ACHN (cell line): ENCODE measurements around the gene GJC1.
"Not testable (repeated sequence)": the region's sequence is repeated elsewhere in the genome, so short reads cannot be mapped to it uniquely, and the experiment has no call there.

ENCODE experiments used
- DNase-seq: peaks from one replicate; pipeline ENCODE4 v3.0.0-alpha.2; 2015
- in situ Hi-C: cut with HindIII; loops from 2 replicates; pipeline ENCODE4 v1.10.0; 2017; ENCODE audit warnings: low sequenced_read_pairs, low pct_ligation_motif_present, low pct_unique_long_range_greater_than_20kb

GJC1 gene

GRCh38 chr17:44812263-44812662 is 17.8 kb downstream of the GJC1 start:
- in situ Hi-C loops: no loop called here
- DNase-seq: no peak

- in situ Hi-C loops, DNase-seq: not testable (repeated sequence)
These were observed 21.3 kb downstream of the GJC1 start for GRCh38 chr17:44808656-44809388.

- in situ Hi-C loops: no loop called here
- no peak for DNase-seq
These were observed 21.9 kb downstream of the GJC1 start for GRCh38 chr17:44808156-44808555.

- no peak for DNase-seq
- in situ Hi-C loops: no loop called here
These were observed 22.3 kb downstream of the GJC1 start for GRCh38 chr17:44807817-44808155.

GRCh38 chr17:44807093-44807816 is 22.8 kb downstream of the GJC1 start:
- in situ Hi-C loops: no loop called here
- DNase-seq: no peak

- no peak for DNase-seq
- in situ Hi-C loops: no loop called here
These were observed 25.6 kb downstream of the GJC1 start for GRCh38 chr17:44804302-44805089.

- in situ Hi-C loops: no loop called here
- no peak for DNase-seq
These were observed 28.2 kb downstream of the GJC1 start for GRCh38 chr17:44801880-44802279.

- in situ Hi-C loops: no loop called here
- no peak for DNase-seq
These were observed 31.7 kb downstream of the GJC1 start for GRCh38 chr17:44798356-44798755.

- in situ Hi-C loops: no loop called here
- DNase-seq: no peak
These were observed 32.3 kb downstream of the GJC1 start for GRCh38 chr17:44797802-44798201.

- no peak for DNase-seq
These were observed 33.4 kb downstream of the GJC1 start for GRCh38 chr17:44796731-44797130.

GRCh38 chr17:44795928-44796327 is 34.2 kb downstream of the GJC1 start:
- in situ Hi-C loops: no loop called here
- no peak for DNase-seq

More at GRCh38 chr17:44796731-44797130, 33.4 kb downstream of the GJC1 start:
- in situ Hi-C loops: no loop called here

- in situ Hi-C loops: no loop called here
These were observed 34.7 kb downstream of the GJC1 start for GRCh38 chr17:44795421-44795820.

GRCh38 chr17:44794851-44795413 is 35.2 kb downstream of the GJC1 start:
- in situ Hi-C loops: no loop called here
- DNase-seq: peak; percentile 82

More at GRCh38 chr17:44795421-44795820, 34.7 kb downstream of the GJC1 start:
- no peak for DNase-seq

- no peak for DNase-seq
- in situ Hi-C loops: no loop called here
These were observed 35.9 kb downstream of the GJC1 start for GRCh38 chr17:44793885-44794842.

- in situ Hi-C loops: no loop called here
- DNase-seq: peak; percentile 42
These were observed 37.8 kb downstream of the GJC1 start for GRCh38 chr17:44792276-44792675.

- no peak for DNase-seq
- in situ Hi-C loops: no loop called here
These were observed 41.9 kb downstream of the GJC1 start for GRCh38 chr17:44788139-44788538.

- in situ Hi-C loops: no loop called here
- no peak for DNase-seq
These were observed 42.7 kb downstream of the GJC1 start for GRCh38 chr17:44787271-44787940.
